Stimulated activated naive CD8-positive, alpha-beta T cell treated with anti-CD3 and anti-CD28 coated beads, Interleukin-15, amount 100 ng/mL, for 72 hours (primary cell): ENCODE measurements around the gene CAMKMT.

Experiments
- ATAC-seq: fragments of 150-1000 bp; cut with Tn5 transposase; 2 replicates; pipeline ENCODE4 v1.10.0; 2021; ENCODE audit warnings: mild to moderate bottlenecking, moderate library complexity
- DNase-seq, 2 donors: peaks; one replicate each; pipeline ENCODE4 v3.0.0; 2021 to 2022
- H3K27ac Mint-ChIP-seq, 2 donors: one replicate each; pipeline ENCODE4 v1.8.0; 2022; ENCODE audit warnings: mild to moderate bottlenecking in 2 of 2, mixed read lengths in 2 of 2, moderate library complexity in 2 of 2
- H3K27me3 Mint-ChIP-seq: one replicate; pipeline ENCODE4 v1.8.0; 2022; ENCODE audit warnings: mixed read lengths
- H3K4me1 Mint-ChIP-seq: one replicate; pipeline ENCODE4 v1.8.0; 2022; ENCODE audit warnings: mild to moderate bottlenecking, mixed read lengths
- H3K4me3 Mint-ChIP-seq, 2 donors: one replicate each; pipeline ENCODE4 v1.8.0; 2022; ENCODE audit warnings: mild to moderate bottlenecking in 2 of 2, mixed read lengths in 2 of 2, moderate library complexity in 1 of 2
- H3K9me3 Mint-ChIP-seq, 2 donors: one replicate each; pipeline ENCODE4 v1.8.0; 2022; ENCODE audit warnings: mixed read lengths in 2 of 2

CAMKMT gene

GRCh38 chr2:44543773-44544725 lies 182.3 kb downstream of the CAMKMT start:
- no peaks in the 10 kb centered on the region for H3K9me3 Mint-ChIP-seq

GRCh38 chr2:44545005-44545404 lies 183.3 kb downstream of the CAMKMT start:
- Mint-ChIP-seq H3K4me3 (no peak overlapping the region), H3K27me3 (no peaks in the 10 kb centered on the region), H3K9me3 (no peaks in the 10 kb centered on the region), H3K27ac (no peak overlapping the region), H3K4me1 (no peaks in the 10 kb centered on the region)
- DNase-seq (no peak), ATAC-seq (no peak)

More at GRCh38 chr2:44543773-44544725, 182.3 kb downstream of the CAMKMT start:
- Mint-ChIP-seq H3K4me1 (no peaks in the 10 kb centered on the region), H3K27ac (no peak overlapping the region), H3K4me3 (no peak overlapping the region), H3K27me3 (no peaks in the 10 kb centered on the region)
- DNase-seq, result no peak
- no peak for ATAC-seq

GRCh38 chr2:44546459-44547127 lies 184.8 kb downstream of the CAMKMT start:
- no peak overlapping the region for H3K4me3 Mint-ChIP-seq

GRCh38 chr2:44547718-44548117 lies 186.0 kb downstream of the CAMKMT start:
- Mint-ChIP-seq H3K27ac (no peak overlapping the region), H3K9me3 (no peaks in the 10 kb centered on the region), H3K4me1 (no peaks in the 10 kb centered on the region), H3K4me3 (no peak overlapping the region), H3K27me3 (no peaks in the 10 kb centered on the region)
- ATAC-seq (no peak), DNase-seq (no peak)

More at GRCh38 chr2:44546459-44547127, 184.8 kb downstream of the CAMKMT start:
- Mint-ChIP-seq H3K27me3 (no peaks in the 10 kb centered on the region), H3K4me1 (no peaks in the 10 kb centered on the region), H3K27ac (no peak overlapping the region), H3K9me3 (no peaks in the 10 kb centered on the region)
- ATAC-seq (no peak), DNase-seq (no peak)

GRCh38 chr2:44548221-44549098 lies 186.7 kb downstream of the CAMKMT start:
- Mint-ChIP-seq H3K4me1 (no peaks in the 10 kb centered on the region), H3K9me3 (no peaks in the 10 kb centered on the region), H3K27me3 (no peaks in the 10 kb centered on the region), H3K4me3 (no peak overlapping the region), H3K27ac (peak overlapping the region in 1 of 2 donors; percentile 14)
- DNase-seq (no peak), ATAC-seq (no peak)

- Mint-ChIP-seq H3K9me3 (no peaks in the 10 kb centered on the region), H3K27me3 (no peaks in the 10 kb centered on the region), H3K4me1 (no peaks in the 10 kb centered on the region), H3K4me3 (no peak overlapping the region), H3K27ac (no peak overlapping the region)
- ATAC-seq, result no peak
- no peak for DNase-seq
Measured at GRCh38 chr2:44549099-44549471, 187.3 kb downstream of the CAMKMT start.

GRCh38 chr2:44549856-44550255 lies 188.1 kb downstream of the CAMKMT start:
- Mint-ChIP-seq H3K27ac (peak overlapping the region; percentile 28 to 51), H3K4me1 (no peaks in the 10 kb centered on the region), H3K4me3 (no peak overlapping the region), H3K9me3 (peaks cover 0 to 2% of the 10 kb centered on the region in 2 donors), H3K27me3 (no peaks in the 10 kb centered on the region)
- ATAC-seq (no peak), DNase-seq (no peak)

- peaks cover 0 to 7% of the 10 kb centered on the region in 2 donors for H3K9me3 Mint-ChIP-seq
- H3K27me3 Mint-ChIP-seq, result no peaks in the 10 kb centered on the region
- no peaks in the 10 kb centered on the region for H3K4me1 Mint-ChIP-seq
- H3K27ac Mint-ChIP-seq, result no peak overlapping the region
- no peak overlapping the region for H3K4me3 Mint-ChIP-seq
- DNase-seq (no peak), ATAC-seq (peak; percentile 28)
Measured at GRCh38 chr2:44550561-44550960, 188.8 kb downstream of the CAMKMT start.

GRCh38 chr2:44551497-44551896 lies 189.8 kb downstream of the CAMKMT start:
- no peaks in the 10 kb centered on the region for H3K4me1 Mint-ChIP-seq
- no peaks in the 10 kb centered on the region for H3K27me3 Mint-ChIP-seq
- ATAC-seq (no peak), DNase-seq (no peak)
- H3K9me3 Mint-ChIP-seq, result peaks cover 0 to 7% of the 10 kb centered on the region in 2 donors
- H3K4me3 Mint-ChIP-seq, result no peak overlapping the region
- H3K27ac Mint-ChIP-seq, result no peak overlapping the region

- Mint-ChIP-seq H3K27me3 (no peaks in the 10 kb centered on the region), H3K4me1 (no peaks in the 10 kb centered on the region), H3K9me3 (peaks cover 0 to 7% of the 10 kb centered on the region in 2 donors), H3K27ac (no peak overlapping the region), H3K4me3 (no peak overlapping the region)
- ATAC-seq (no peak), DNase-seq (no peak)
Measured at GRCh38 chr2:44553456-44553855, 191.7 kb downstream of the CAMKMT start.

- Mint-ChIP-seq H3K9me3 (peaks cover 0 to 7% of the 10 kb centered on the region in 2 donors), H3K4me1 (no peaks in the 10 kb centered on the region), H3K27ac (no peak overlapping the region), H3K27me3 (no peaks in the 10 kb centered on the region), H3K4me3 (no peak overlapping the region)
- ATAC-seq (no peak), DNase-seq (no peak)
Measured at GRCh38 chr2:44555700-44556099, 194.0 kb downstream of the CAMKMT start.

- ATAC-seq, result no peak
Measured at GRCh38 chr2:44559108-44559507, 197.4 kb downstream of the CAMKMT start.

GRCh38 chr2:44560352-44560751 lies 198.6 kb downstream of the CAMKMT start:
- H3K4me3 Mint-ChIP-seq, result no peak overlapping the region
- ATAC-seq (no peak), DNase-seq (peak in 1 of 2 donors; percentile 15)
- peaks cover 0 to under 1% of the 10 kb centered on the region in 2 donors for H3K9me3 Mint-ChIP-seq
- no peaks in the 10 kb centered on the region for H3K27me3 Mint-ChIP-seq
- H3K4me1 Mint-ChIP-seq, result no peaks in the 10 kb centered on the region
- no peak overlapping the region for H3K27ac Mint-ChIP-seq

More at GRCh38 chr2:44559108-44559507, 197.4 kb downstream of the CAMKMT start:
- H3K4me3 Mint-ChIP-seq, result no peak overlapping the region
- H3K4me1 Mint-ChIP-seq, result no peaks in the 10 kb centered on the region
- peaks cover 0 to 7% of the 10 kb centered on the region in 2 donors for H3K9me3 Mint-ChIP-seq
- no peak overlapping the region for H3K27ac Mint-ChIP-seq
- no peak for DNase-seq
- no peaks in the 10 kb centered on the region for H3K27me3 Mint-ChIP-seq

GRCh38 chr2:44560941-44561340 lies 199.2 kb downstream of the CAMKMT start:
- ATAC-seq (no peak), DNase-seq (no peak)
- Mint-ChIP-seq H3K27ac (no peak overlapping the region), H3K27me3 (no peaks in the 10 kb centered on the region), H3K9me3 (no peaks in the 10 kb centered on the region), H3K4me1 (no peaks in the 10 kb centered on the region), H3K4me3 (no peak overlapping the region)

GRCh38 chr2:44562737-44563136 lies 201.0 kb downstream of the CAMKMT start:
- Mint-ChIP-seq H3K27me3 (no peaks in the 10 kb centered on the region), H3K4me3 (no peak overlapping the region), H3K9me3 (no peaks in the 10 kb centered on the region), H3K27ac (no peak overlapping the region), H3K4me1 (no peaks in the 10 kb centered on the region)
- no peak for ATAC-seq
- no peak for DNase-seq
